Loucy (cell line): ENCODE measurements around the gene MAP3K20.

ENCODE experiments used
- H2AFZ ChIP-seq: fragments of 200-600 bp; sonication (generic); 2 replicates; pipeline ENCODE4 v1.6.0; 2016; ENCODE audit warnings: antibody characterized with exemption, mild to moderate bottlenecking, low read length, moderate library complexity
- H3F3A ChIP-seq: fragments of 200-600 bp; 2 replicates; pipeline ENCODE4 v1.6.0; 2016; ENCODE audit warnings: antibody characterized with exemption, low read depth, mild to moderate bottlenecking
- H3K27me3 ChIP-seq: fragments of 200-600 bp; sonication (generic); 2 replicates; pipeline ENCODE4 v1.6.1; 2014; ENCODE audit warnings: low read length, mild to moderate bottlenecking; ENCODE audit not compliant: insufficient read depth, poor library complexity, severe bottlenecking
- H3K36me3 ChIP-seq: fragments of 200-600 bp; sonication (generic); 2 replicates; pipeline ENCODE4 v1.6.1; 2016; ENCODE audit warnings: low read length; ENCODE audit not compliant: insufficient read depth
- H3K4me1 ChIP-seq: fragments of 200-600 bp; sonication (generic); 2 replicates; pipeline ENCODE4 v1.5.1; 2014; ENCODE audit warnings: low read length, mild to moderate bottlenecking; ENCODE audit not compliant: insufficient read depth, poor library complexity, severe bottlenecking
- H3K4me2 ChIP-seq: fragments of 200-600 bp; sonication (generic); 2 replicates; pipeline ENCODE4 v1.6.0; 2014; ENCODE audit warnings: antibody characterized with exemption, low read length, low read depth, mild to moderate bottlenecking; ENCODE audit not compliant: poor library complexity, severe bottlenecking
- H3K4me3 ChIP-seq: fragments of 200-600 bp; sonication (generic); 2 replicates; pipeline ENCODE4 v1.5.1; 2014; ENCODE audit warnings: low read length, mild to moderate bottlenecking, mixed read lengths; ENCODE audit not compliant: poor library complexity, severe bottlenecking
- H3K79me2 ChIP-seq: fragments of 200-600 bp; sonication (generic); 2 replicates; pipeline ENCODE4 v1.6.1; 2014; ENCODE audit warnings: low read length; ENCODE audit not compliant: insufficient read depth
- H3K9ac ChIP-seq: fragments of 200-600 bp; sonication (generic); 2 replicates; pipeline ENCODE4 v1.6.0; 2014; ENCODE audit warnings: mild to moderate bottlenecking, low read depth, low read length, moderate library complexity; ENCODE audit not compliant: poor library complexity, severe bottlenecking
- H3K9me2 ChIP-seq: fragments of 200-600 bp; sonication (generic); replicated peaks from 2 replicates; pipeline ENCODE4 v1.6.1; 2016; ENCODE audit warnings: low read depth, low read length, mixed read lengths
- H3K9me3 ChIP-seq: fragments of 200-600 bp; sonication (generic); 2 replicates; pipeline ENCODE4 v1.6.1; 2014; ENCODE audit warnings: mild to moderate bottlenecking, antibody characterized with exemption, low read length, low read depth; ENCODE audit not compliant: insufficient read depth
- H4K20me1 ChIP-seq: fragments of 200-600 bp; sonication (generic); 2 replicates; pipeline ENCODE4 v1.6.0; 2014; ENCODE audit warnings: antibody characterized with exemption, low read length, mild to moderate bottlenecking; ENCODE audit not compliant: insufficient read depth, poor library complexity, severe bottlenecking
- CTCF ChIP-seq: fragments of 200-600 bp; sonication (generic); conservative IDR thresholded peaks from 2 replicates; pipeline ENCODE4 v1.5.1; 2014; ENCODE audit warnings: mild to moderate bottlenecking, antibody characterized with exemption, low read length
- EZH2phosphoT487 ChIP-seq: fragments of 200-600 bp; IDR thresholded peaks from 2 replicates; pipeline ENCODE4 v1.6.1; 2018; ENCODE audit warnings: antibody characterized with exemption, mild to moderate bottlenecking, moderate library complexity, borderline replicate concordance

Gene MAP3K20

DNA sequence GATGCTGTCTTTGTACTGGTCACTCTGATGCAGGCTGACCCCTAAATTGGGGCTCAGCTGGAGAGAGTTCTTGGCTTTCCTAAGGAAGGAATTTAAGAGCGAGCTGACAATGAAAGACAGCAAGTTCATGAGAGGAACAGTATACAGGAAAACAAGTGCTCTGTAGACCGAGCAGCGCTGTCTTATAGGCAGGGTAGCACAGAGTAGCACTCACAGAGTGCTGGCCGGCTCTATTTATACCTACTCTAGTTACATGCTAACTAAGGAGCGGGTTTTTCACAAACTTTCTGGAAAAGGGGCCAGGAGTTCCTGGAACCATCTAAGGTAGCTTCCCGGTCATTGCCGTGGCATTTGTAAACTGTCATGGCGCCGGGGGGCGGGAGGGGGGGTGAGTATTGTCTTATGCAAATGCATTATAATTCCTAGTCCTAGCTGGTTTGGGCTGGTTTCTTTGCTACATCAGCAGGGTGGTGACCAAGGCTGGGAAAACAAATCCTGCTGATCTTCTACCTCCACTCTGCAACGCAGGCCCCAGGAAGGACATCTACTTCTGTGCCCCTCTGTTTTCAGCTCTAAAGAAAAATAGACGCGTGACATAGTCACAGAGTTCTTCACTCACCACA is 31.6 kb upstream of the MAP3K20 start:
- H4K20me1 ChIP-seq = no peaks in the 10 kb centered on the region
- H3K36me3 ChIP-seq = no peaks in the 10 kb centered on the region
- H3K4me3 ChIP-seq = no peak overlapping the region
- no peaks in the 10 kb centered on the region for H3K79me2 ChIP-seq
- no peak overlapping the region for H3K4me2 ChIP-seq
- H3F3A ChIP-seq = no peaks in the 10 kb centered on the region
- no peaks in the 10 kb centered on the region for H3K4me1 ChIP-seq
- TF ChIP-seq CTCF (no peak), EZH2phosphoT487 (no peak)
- no peaks in the 10 kb centered on the region for H3K9me2 ChIP-seq
- no peak overlapping the region for H2AFZ ChIP-seq
- no peaks in the 10 kb centered on the region for H3K9me3 ChIP-seq
- H3K9ac ChIP-seq = no peak overlapping the region
- no peaks in the 10 kb centered on the region for H3K27me3 ChIP-seq

- no peak for TF ChIP-seq CTCF
- no peak for TF ChIP-seq EZH2phosphoT487
- H4K20me1 ChIP-seq = no peaks in the 10 kb centered on the region
- H3K9me3 ChIP-seq = no peaks in the 10 kb centered on the region
- H2AFZ ChIP-seq = no peak overlapping the region
- H3K9ac ChIP-seq = no peak overlapping the region
- H3K4me1 ChIP-seq = no peaks in the 10 kb centered on the region
- H3K4me3 ChIP-seq = no peak overlapping the region
- H3F3A ChIP-seq = no peaks in the 10 kb centered on the region
- no peaks in the 10 kb centered on the region for H3K36me3 ChIP-seq
- no peaks in the 10 kb centered on the region for H3K27me3 ChIP-seq
- no peaks in the 10 kb centered on the region for H3K9me2 ChIP-seq
- no peak overlapping the region for H3K4me2 ChIP-seq
- no peaks in the 10 kb centered on the region for H3K79me2 ChIP-seq
Observed at GRCh38 chr2:173044686-173045085, 31.0 kb upstream of the MAP3K20 start.

DNA sequence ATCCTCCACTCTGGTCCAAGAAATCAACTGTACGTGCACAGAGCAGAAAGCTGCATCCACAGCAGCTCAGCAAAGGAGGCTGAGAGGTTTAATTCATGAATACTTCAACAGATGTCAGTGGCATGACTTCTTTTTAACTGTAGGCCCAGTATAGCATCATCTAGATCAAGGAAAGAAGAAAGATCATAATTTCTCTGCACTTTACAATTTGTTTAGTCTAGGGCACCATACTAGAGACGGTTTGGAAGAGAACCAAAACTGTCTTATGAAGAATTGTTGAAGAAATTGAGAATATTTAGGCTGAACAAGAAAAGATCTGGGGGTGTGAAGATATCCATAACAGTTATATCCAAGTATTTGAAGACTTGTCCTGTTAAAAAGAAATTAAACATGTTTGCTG is 30.5 kb upstream of the MAP3K20 start:
- TF ChIP-seq EZH2phosphoT487 (no peak), CTCF (no peak)
- Histone ChIP-seq H3K36me3 (no peaks in the 10 kb centered on the region), H3K27me3 (no peaks in the 10 kb centered on the region), H2AFZ (no peak overlapping the region), H3F3A (no peaks in the 10 kb centered on the region), H3K4me1 (no peaks in the 10 kb centered on the region), H4K20me1 (no peaks in the 10 kb centered on the region), H3K9me2 (no peaks in the 10 kb centered on the region), H3K4me2 (no peak overlapping the region), H3K79me2 (no peaks in the 10 kb centered on the region), H3K4me3 (no peak overlapping the region), H3K9me3 (no peaks in the 10 kb centered on the region), H3K9ac (no peak overlapping the region)
